DMS53 treated with DMSO at 0.1 percent for 48 hours (cell line): ENCODE measurements around the gene RALGAPB.
A peak's percentile ranks its signal among the peaks of the same experiment; 100 is the strongest.
"Not testable (repeated sequence)": the region's sequence is repeated elsewhere in the genome, so short reads cannot be mapped to it uniquely, and the experiment has no call there.

Source experiments
- DNase-seq: peaks from one replicate; lab custom pipeline; 2025; ENCODE audit not compliant: unreplicated experiment; lab: John Stamatoyannopoulos, UW

Gene RALGAPB

DNA sequence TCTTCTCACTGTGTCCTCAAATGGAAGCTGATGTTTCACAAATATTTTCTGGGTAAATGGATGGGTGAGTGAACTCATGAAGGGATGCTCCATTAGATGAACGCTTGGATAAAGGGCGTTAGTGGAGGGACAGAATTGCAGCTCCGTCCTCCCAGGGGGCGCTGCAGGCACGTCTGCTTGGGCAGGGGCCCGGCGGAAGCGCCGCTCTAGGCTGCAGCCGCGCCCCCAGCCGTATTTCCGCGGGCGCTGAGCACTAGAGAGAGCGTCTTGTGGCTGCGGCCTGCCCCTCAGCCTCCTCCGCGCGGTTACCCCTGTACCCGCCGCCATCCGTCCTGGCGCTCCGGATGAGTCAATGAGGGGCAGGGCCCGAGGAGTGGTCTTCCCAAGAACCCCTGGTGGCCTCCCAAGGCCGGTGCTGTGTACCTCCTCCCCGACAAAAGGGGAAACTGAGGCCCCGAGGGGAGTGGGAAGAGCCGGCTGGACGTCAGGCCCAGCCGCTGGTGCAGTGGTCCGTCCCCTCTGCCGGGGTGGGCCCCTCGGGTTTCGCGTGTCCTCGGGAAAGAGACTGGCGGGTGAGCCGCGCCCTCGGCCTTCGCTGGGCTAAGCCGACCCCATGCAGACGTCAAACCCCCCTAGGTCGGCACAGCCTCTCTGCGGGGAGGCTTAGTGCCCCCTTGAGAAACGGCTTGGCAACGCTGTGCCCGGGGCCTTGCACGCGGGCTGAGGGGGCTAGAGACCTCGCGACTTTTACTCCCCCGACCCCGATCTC is 26.0 kb upstream of the RALGAPB start:
- DNase-seq, result peak; percentile 84

DNA sequence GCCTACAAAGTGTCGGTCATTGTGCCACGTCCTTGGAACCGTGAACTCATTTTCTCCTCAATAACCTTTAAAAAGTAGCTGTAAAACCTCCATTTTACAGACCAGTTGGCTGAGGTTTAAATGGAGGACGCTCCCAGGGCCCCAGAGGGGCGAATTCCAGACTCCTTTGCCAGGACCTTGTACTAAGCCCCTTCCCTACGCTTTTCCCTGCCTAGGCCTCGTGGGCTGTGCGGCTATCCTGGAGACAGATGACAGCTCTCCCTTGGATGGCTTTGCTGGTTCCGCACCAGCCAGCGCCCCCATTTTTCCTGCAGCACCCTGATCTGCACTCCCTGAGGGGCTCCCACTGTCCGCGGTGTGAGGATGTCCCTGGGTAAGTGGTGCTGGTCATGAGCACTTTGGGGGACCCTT is 25.4 kb upstream of the RALGAPB start:
- DNase-seq, result no peak

DNA sequence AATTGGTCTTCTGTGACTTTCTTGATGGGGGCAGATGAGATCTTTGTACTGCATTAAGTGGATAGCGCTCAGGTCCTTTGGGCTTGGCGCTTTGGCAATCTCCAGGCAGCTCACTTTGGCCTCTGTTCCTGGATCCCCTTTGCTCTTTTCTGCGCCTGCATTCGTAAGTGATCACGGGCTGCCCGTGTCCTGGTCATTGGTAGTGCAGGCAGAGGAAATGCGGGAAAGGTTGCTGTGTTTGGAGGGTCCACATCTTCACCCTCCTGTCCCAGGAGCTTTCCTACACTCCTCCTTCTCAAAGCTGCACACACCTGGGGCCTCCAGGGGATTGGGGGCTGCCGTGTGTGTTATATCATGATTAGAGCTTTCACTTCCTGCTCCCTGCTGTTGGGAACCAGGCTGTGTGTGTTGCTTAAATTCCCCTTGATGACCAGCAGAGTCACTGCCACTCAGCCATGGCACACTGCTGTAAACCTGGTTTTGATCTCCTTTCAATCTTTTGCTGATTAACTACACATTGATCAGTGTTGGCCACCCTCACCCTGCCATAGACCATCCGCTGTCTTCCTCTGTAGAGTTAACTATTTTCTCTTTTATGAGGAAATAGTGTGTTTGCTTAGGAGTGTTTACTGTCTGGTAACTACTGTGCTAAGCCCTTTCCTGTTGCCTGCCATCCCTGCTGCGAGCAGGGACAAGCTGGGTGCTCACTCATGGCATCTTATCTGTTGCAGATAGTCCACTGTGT is 24.5 kb upstream of the RALGAPB start:
- DNase-seq, result peak; percentile 13

DNA sequence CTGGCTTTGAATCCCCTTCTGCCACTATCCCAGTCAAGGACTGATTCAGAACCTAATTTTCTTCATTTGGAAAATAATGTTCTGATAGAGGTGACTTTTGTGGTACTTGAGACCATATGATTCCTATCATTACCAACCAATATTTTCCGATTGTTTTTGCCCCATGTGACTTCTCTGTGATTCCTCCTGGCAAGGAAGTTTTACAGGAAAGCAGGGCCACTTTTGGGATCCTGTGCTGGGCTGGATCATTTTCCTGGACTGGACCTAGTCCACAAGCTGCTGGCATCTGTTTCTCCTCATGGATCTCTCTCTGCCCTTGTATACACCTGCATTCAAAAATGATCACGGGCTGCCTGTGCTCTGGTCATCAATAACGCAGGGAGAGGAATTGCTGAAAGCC is 23.6 kb upstream of the RALGAPB start:
- no peak for DNase-seq

DNA sequence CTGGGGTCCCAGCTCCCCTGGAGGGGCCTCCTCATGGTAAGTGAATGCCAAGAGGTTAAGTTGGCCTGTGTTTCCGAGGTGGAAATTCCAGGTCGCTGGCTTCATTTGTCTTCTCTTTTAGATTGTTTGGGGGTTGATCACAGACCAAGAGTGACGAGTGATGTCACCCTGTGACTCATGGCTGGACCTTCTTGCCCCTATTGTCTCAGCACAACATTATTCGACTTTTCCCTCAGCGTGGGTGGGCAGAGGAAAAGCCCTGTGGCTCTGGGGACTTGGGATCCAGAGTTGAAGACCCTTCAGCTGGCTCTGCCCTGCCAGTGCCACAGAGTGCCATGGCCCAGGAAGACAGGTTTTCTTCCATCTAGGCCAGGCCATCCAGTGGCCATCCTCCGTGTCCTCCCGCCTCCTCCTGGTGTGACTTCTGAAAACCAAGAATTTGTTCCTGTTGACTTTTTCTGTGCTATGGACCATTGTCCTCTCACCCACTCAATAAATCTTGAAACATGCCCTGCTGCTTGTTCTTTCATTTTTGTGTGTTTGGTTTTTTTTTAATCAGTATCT is 22.1 kb upstream of the RALGAPB start:
- no peak for DNase-seq

DNA sequence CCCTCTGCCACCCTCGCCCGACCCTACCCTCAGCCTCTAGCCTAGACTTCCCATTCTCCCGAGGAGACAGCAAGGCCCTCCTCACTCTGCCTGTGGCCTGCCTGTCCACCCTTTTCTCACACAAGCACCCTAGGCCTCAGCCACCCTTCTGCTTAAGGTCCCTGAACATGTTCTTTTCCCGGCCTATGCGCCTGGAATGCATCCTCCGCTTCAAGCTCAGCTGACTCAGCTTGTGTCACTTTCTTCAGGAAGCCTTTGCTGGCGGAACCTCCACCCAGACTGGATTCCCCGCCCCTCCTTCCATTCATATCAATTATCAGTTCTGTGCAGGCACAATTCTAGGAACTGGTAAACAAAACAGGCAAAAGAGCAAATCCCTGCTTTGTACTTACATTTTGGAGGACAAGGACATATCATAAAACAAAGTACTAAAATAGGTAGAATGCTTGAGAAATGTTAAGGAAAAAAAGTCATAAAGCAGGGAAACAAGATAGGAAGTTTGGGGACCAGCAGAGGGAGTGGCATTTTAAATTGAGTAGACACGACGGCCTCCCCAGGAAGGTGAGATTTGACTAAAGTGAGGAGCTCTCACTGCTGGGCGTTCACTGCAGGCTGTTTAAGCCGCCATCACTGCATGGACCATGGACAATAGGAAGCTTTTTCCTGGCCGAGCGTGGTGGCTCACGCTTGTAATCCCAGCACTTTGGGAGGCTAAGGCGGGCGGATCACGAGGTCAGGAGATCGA is 19.6 kb upstream of the RALGAPB start:
- no peak for DNase-seq

DNA sequence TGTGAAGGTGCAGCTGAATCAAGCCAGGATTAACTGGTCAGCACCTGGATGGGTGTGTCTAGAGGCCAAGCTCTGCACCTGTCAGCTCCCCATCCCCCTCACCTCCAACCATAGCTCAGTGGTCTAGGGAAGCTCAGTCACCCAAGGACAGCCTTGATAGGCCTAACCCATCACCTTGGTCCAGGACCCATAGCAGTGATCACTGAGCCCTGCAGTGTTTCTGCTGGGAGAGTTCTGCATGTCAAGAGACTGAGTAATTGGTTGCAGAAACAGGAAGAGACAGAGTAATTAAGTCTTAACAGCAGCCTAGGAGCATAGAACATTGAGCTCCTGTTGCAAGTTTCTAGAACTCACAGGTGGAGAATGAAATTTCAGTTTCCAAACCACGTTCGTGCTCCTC is 18.7 kb upstream of the RALGAPB start:
- no peak for DNase-seq

DNA sequence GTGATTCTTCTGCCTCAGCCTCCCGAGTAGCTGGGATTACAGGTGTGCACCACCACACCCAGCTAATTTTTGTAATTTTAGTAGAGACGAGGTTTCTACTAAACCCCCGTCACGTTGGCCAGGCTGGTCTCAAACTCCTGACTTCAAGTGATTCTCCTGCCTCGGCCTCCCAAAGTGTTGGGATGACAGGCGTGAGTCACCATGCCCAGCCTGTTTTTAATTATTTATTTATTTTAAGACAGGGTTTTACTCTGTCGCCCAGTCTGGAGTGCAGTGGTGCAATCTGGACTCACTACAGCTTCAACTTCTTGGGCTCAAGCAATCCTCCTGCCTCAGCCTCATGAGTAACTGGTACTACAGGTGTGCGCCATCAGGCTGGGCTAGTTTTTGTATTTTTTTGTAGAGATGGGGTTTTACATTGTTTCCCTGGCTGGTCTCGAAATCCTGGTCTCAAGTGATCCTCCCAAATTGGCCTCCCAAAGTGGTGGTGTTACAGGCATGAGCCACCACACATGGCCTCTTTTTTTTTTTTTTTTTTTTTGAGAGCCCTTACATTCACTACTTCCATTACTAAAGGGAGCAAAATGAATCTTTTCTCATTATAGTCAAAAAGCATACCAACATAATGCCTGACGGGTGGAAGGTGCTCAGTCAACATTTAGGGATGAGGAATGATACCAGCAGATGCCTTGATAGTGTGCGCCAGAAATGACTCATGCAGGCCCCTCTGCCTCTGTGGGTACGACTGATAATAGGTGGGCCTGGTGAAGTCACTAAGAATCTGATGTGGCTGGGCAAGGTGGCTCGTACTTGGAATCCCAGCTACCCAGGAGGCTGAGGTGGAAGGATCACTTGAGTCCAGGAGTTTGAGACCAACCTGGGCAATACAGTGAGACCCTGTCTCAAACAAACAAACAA is 17.8 kb upstream of the RALGAPB start:
- no peak for DNase-seq

DNA sequence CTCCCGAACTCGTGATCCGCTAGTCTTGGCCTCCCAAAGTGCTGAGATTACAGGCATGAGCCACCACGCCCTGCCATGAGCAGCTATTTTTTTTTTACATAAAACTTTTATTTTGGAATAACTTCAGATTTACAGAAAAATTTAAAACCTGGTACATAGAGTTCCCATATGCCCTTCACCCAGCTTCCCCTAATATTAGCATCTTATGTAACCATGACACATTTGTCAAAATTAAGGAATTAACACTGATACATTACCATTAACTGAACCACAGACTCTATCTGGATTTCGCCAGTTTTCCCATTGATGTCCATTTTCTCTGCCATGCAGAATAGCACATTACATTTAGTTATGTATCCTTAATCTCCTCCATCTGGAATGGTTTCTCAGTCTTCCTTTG is 14.3 kb upstream of the RALGAPB start:
- no peak for DNase-seq

DNA sequence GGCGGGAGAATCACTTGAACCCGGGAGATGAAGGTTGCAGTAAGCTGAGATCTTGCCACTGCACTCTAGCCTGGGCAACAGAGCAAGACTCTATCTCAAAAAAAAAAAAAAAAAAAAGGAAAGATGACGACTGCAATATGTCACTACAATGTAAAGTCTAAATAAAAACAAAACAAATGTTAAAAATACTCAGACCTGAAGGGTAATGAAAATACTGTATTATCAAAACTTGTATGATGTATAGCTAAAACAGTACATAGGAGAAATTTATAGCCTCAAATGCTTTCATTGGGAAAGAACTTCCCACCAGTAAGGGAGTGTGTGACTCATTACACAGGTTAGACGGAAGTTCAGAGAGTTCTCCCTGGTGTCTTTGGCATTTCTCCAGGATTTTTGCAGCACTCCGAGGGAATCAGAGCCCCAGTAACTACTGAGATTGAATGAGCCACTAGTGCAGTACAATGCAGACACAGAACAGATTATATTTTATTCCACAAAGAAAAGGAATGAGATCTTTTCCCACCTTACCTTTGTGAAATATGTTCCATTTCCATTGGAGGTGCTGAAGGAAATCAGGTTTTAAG is 12.5 kb upstream of the RALGAPB start:
- DNase-seq, result peak; percentile 54

DNA sequence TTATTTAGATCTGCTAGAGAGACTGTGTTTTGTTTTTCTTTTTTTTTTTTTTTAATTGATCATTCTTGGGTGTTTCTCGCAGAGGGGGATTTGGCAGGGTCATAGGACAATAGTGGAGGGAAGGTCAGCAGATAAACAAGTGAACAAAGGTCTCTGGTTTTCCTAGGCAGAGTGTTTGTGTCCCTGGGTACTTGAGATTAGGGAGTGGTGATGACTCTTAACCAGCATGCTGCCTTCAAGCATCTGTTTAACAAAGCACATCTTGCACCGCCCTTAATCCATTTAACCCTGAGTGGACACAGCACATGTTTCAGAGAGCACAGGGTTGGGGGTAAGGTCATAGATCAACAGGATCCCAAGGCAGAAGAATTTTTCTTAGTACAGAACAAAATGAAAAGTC is 12.0 kb upstream of the RALGAPB start:
- not testable (repeated sequence) for DNase-seq

DNA sequence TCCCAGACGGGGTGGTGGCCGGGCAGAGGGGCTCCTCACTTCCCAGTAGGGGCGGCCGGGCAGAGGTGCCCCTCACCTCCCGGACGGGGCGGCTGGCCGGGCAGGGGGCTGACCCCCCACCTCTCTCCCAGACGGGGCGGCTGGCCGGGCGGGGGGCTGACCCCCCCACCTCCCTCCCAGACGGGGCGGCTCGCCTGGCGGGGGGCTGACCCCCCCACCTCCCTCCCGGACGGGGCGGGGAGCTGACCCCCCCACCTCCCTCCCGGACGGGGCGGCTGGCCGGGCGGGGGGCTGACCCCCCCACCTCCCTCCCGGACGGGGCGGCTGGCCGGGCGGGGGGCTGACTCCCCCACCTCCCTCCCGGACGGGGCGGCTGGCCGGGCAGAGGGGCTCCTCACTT is 11.5 kb upstream of the RALGAPB start:
- DNase-seq, result not testable (repeated sequence)

DNA sequence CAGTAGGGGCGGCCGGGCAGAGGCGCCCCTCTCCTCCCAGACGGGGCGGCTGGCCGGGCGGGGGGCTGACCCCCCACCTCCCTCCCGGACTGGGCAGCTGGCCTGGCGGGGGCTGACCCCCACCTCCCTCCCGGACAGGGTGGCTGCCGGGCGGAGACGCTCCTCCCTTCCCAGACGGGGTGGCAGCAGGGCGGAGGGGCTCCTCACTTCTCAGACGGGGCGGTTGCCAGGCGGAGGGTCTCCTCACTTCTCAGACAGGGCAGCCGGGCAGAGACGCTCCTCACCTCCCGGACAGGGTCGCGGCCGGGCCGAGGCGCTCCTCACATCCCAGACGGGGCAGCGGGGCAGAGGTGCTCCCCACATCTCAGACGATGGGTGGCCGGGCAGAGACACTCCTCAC is 11.1 kb upstream of the RALGAPB start:
- DNase-seq, result not testable (repeated sequence)

DNA sequence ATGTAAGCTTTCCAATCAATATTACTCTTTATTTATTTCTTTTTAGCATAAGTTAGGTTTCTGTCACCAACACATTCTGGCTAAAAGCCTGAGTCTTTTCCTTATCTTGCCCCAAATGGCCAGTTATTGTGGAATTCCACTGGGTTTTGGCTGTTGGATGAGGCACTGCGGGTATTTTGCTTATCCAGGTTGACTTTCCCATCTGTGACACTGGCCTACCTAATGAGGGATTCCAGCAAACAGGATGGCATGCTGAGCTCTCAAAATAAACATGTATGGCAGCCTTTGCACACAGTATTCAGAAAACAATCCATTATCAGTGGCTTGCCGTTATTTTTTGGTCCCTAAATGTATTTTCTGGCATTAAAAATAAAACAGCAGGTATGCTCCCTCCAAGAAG is 6.5 kb upstream of the RALGAPB start:
- DNase-seq, result no peak

DNA sequence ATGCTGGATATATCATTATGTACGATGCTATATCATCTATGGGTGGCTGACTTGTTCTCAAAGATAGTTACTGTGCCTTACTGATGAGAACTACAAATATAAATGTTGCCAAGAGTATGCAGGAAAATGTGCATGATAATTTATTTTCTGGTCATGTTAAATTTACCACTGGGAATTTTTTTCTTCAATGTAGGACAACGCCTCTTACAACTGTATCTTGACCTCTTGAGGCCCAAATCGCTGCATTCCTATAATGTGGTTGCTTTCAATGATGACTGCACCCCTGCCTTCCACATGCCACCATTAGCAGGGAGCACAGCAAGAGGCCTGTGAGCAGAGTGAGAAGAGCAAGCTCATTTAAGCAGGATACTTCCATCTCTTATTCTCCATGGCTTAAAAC is 5.7 kb upstream of the RALGAPB start:
- no peak for DNase-seq

DNA sequence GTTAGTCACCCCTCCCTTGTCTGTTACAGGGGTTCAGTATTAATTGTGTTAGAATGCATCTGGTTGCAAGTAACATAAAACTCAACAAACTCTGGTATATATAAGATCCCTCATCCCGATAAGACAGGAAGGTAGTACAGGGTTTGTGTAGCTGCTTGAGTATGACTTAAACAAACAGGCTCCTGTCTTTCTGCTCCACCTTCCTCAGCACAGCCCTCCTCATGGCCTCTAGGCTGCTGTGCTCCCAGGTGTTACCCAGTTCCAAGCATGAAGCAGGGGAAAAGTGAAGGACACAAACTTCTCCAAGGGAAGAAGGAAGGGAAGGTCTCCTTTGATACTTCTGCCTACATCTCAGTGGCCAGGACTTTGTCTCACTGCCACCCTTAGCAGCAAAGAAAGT is 1.4 kb upstream of the RALGAPB start:
- no peak for DNase-seq

DNA sequence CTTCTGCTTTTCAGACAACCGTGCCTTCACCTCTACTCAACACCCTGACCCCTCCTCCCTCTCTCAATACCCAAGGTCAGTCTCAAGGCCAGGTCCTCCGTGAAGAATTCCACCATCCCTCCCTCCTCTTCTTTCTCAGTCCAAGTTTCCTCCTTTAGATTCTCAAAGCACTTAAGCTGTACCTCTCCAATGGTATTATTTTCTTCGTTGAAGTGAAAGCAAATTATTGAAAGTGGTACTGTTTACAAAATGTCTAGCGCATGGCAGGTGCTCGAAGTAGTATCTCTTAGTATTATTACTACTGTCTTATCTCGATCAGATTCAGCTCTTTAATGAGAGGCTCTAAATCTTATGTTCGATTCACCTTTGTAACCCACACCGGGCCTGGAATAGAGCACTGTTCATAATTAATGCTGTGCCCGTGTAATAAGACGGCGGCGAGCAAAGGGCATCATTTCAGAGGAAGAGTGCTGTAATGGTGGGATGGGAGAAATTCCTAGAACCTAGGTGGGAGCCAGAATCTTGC is 593 bp upstream of the RALGAPB start:
- DNase-seq, result no peak

DNA sequence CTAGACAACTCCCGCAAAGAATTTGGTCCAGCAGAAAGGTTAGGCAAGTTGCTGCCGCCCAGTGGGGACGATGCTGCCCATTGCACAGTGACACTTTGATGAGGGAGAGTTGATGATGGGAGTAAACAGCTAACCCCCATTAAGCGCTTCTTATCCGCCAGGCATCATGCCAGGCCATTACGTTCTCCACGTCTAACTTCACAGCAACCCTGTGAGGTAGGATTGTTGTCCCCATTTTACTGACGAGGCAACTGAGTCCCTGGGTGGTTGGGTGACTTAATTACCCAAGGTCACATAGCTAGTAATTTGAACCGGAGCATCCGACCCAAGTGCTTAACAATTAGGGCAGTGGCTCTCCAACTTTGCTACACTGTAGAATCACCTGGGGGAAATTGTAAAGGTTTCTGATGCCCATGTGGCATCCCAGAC is 738 bp downstream of the RALGAPB start:
- no peak for DNase-seq

DNA sequence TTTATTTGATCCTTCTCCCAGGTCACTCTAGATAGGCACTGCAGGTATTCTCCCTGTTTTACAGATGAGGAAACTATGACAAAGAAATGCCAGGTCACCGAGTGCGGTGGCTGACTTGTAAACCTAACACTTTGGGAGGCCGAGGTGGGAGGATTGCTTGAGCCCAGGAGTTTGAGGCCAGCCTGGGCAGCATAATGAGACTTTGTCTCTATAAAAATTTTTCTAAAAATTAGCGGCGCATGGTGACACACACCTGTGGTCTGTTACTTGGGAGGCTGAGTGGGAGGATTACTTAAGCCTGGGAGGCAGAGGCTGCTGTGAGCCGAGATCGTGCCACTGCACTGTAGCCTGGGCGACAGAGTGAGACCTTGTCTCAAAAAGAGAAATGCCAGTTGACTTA is 5.1 kb downstream of the RALGAPB start:
- no peak for DNase-seq

DNA sequence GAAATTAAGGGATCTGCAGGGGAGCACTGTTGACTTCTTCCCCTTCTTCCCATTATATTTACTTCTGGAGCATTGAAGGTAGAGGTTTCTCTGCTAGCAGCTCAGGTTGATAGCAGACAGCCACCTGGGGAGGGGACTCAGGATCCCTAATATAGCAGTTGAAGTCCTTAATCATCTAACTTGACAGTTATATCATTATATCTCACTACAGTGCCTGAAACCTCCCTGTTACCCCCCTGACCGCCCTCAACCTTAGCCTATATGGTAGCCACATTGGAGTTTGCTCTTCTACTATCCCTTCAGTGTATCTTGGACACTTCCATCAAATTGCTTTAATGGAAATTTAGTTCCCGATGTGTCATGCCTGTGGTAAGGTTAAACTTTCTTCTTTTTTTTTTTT is 7.0 kb downstream of the RALGAPB start:
- no peak for DNase-seq
